T-helper 2 cell treated with Interferon-gamma antibody and Interleukin-4, amounts not matched to agents 5 μg/mL and 100 μg/mL, for 36 hours (primary cell): Measurements from ENCODE around the gene RPLP2.

Experiments used
- DNase-seq: peaks from one replicate; pipeline ENCODE4 v3.0.0; 2021; ENCODE audit warnings: low spot score
- H3K27ac Mint-ChIP-seq: one replicate; pipeline ENCODE4 v1.8.0; 2021; ENCODE audit warnings: mild to moderate bottlenecking, mixed read lengths
- H3K27me3 Mint-ChIP-seq: one replicate; pipeline ENCODE4 v1.8.0; 2021; ENCODE audit warnings: low read depth, mixed read lengths
- H3K36me3 Mint-ChIP-seq: one replicate; pipeline ENCODE4 v1.8.0; 2021; ENCODE audit warnings: low read depth, mixed read lengths
- H3K4me1 Mint-ChIP-seq: one replicate; pipeline ENCODE4 v1.8.0; 2021; ENCODE audit warnings: low read depth, mixed read lengths
- H3K4me3 Mint-ChIP-seq: one replicate; pipeline ENCODE4 v1.8.0; 2022; ENCODE audit warnings: mild to moderate bottlenecking, moderate library complexity, mixed read lengths
- H3K9me3 Mint-ChIP-seq: one replicate; pipeline ENCODE4 v1.8.0; 2021; ENCODE audit warnings: mixed read lengths

Gene RPLP2

DNA sequence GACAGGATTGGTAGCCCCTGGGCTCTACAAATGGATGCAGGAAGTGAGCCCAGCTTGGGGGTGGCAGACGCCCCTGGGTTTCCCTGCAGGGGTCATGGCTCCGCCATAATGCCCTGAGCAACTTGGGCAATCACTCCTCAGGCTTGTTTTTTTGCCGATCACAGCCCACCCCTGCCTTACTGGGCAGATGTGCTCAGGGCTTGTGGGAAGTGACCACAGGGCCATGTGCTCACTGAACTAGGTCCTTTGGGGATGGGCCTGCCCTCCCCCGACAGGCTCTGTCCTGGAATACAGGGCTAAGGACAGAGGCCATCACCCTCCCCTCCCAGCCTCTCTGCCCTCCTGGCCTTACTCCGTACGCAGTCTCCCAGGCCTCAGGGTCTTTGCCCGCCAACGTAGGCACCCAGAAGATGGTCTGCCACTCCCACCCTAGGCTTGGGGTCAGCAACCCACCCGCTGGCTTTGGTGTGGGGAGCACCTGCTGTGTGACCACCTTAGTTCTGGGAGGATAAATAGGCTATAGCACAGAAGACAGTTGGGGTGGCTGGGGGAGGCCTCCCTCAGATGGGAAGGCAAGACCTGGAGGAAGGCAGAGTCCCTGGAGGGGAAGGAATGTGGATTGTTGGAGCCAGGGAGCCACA, 3.8 kb downstream of the RPLP2 start:
- H3K4me3 Mint-ChIP-seq: no peak overlapping the region
- DNase-seq: no peak

DNA sequence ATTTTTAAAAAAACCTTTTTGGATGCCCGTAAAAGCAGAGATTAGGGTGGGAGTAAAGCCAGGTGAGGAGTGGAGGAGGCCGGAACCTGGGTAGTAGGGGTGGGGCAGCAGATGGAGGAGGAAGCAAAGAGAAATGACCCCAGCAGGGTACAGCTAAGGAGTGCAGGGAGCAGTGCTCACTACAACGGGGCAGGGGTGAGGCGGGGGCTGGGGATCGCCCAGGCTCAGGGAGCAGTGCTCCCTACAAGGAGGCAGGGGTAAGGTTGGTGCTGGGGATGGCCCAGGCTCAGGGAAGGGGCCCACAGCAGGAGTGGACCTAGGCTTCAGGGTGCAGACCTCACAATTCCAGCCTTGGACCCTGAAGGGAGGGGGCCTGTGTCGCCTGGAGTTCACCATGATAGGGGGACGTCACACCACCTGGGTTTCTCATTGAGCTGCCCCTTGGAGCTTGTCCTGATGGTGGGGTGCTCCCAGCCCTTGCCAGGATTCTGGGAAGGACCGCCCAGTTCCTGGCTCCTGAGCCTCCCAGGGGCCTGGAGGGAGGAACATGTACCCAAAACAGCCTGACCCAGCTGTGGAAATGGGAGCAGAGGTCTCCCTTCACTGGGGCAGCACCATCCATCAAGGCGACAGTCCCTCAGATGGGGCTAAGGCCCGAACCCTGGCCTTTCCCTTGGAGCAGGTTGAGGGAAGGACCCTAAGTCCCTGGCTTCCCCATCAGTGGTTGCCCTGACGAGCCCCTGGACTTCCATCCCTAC, 6.1 kb downstream of the RPLP2 start:
- no peak for DNase-seq
- Mint-ChIP-seq H3K27ac (no peak overlapping the region), H3K36me3 (peaks cover 24% of the 10 kb centered on the region), H3K9me3 (no peaks in the 10 kb centered on the region), H3K27me3 (no peaks in the 10 kb centered on the region), H3K4me3 (no peak overlapping the region), H3K4me1 (peaks cover 9% of the 10 kb centered on the region)

More for the DNA sequence above, 3.8 kb downstream of the RPLP2 start:
- no peaks in the 10 kb centered on the region for H3K9me3 Mint-ChIP-seq
- H3K36me3 Mint-ChIP-seq: peaks cover 33% of the 10 kb centered on the region
- peaks cover 11% of the 10 kb centered on the region for H3K4me1 Mint-ChIP-seq
- H3K27me3 Mint-ChIP-seq: no peaks in the 10 kb centered on the region
- peak overlapping the region; percentile 35 for H3K27ac Mint-ChIP-seq

DNA sequence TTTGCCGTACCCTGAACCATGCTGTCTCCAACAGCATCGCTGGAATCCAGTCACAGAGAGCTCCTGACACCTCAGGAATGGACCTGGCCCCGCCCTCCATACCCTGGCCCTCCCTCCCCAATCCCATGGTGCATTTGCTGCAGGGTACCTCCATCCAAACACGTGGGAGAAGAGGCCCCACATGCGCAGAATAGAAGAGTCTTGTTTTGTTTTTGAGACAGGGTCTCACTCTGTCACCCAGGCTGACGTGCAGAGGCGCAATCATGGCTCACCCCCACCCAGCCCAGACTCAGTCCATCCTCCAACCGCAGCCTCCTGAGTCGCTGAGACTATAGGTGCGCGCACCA, 6.6 kb downstream of the RPLP2 start:
- H3K4me3 Mint-ChIP-seq: no peak overlapping the region

DNA sequence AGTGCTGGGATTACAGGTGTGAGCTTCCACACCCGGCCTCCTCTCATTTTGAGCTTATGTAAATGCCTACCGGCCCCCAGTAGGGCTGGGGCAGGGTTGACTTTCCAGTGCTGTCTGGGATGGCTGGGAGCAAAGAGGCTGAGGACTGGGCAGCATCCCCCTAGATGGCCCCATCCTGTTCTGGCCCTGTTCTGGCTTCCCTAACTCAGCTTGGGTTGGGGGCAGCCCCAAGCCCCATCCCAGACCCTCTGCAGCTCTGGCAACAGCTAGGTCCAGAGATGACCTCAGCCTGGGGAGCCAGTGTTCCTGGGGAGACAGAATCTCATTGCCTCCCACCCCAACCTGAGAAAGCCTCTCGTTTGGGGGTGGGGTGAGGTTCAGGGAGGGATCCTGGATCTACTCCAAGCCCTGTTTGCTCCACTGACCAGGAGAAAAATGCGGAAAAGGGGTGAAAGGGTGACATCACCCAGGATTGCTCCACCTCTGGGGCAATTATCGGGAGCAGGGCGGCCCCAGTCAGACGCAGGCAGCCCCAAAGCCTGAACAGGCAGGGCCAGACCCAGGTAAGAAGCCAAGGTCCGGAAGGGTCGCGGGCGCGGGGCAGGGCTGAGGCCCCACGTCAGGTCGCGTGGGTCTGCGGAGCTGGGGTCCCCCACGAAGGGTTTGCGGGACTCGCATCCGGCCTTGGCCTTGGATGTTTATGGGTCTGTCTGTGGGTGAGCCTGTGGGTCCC, 8.8 kb downstream of the RPLP2 start, which contains the start of gene PNPLA2:
PNPLA2 (plus strand) TSS at position 519 of the 733 bp plus-strand sequence. CDS start 805 bp downstream, outside the sequence.
- Mint-ChIP-seq H3K27ac (peak within 1 kb of the TSS; percentile 82), H3K4me3 (peak within 1 kb of the TSS; percentile 79), H3K4me1 (peaks cover 5% of the 10 kb centered on the region), H3K27me3 (no peaks in the 10 kb centered on the region), H3K9me3 (no peaks in the 10 kb centered on the region), H3K36me3 (peaks cover 5% of the 10 kb centered on the region)
- DNase-seq: no peak

More for the DNA sequence above, 6.6 kb downstream of the RPLP2 start:
- Mint-ChIP-seq H3K27me3 (no peaks in the 10 kb centered on the region), H3K4me1 (peaks cover 7% of the 10 kb centered on the region), H3K27ac (no peak overlapping the region), H3K9me3 (no peaks in the 10 kb centered on the region), H3K36me3 (peaks cover 19% of the 10 kb centered on the region)
- no peak for DNase-seq

DNA sequence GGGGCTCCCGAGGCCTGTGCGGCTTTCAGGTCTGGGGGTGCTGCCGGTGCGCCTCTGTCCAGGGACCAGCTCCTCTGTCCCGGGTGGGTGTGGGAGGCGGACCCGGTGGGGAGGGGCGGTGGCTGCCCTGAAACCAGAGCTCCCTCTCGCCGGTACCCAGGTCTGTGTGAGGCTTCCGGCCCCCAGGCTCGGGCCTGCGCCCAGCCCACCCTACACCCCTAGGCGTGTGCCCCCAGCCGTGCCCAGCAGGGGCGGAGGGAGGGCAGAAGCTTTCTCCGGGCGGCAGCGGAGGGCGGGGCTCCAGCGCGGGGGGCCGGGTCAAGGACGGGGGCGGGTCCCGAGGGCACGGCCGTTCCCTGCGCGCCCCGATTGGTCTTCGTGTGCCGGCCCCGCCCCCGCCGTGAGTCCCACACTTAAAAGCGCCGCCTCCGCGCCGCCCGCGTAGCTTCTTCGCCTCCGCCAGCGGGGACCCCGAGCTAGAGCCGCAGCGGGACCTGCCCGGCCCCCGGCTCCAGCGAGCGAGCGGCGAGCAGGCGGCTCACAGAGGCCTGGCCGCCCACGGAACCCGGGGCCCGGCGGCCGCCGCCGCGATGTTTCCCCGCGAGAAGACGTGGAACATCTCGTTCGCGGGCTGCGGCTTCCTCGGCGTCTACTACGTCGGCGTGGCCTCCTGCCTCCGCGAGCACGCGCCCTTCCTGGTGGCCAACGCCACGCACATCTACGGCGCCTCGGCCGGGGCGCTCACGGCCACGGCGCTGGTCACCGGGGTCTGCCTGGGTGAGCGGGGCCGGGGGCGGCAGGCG, 9.6 kb downstream of the RPLP2 start:
- H3K9me3 Mint-ChIP-seq: no peaks in the 10 kb centered on the region
- no peaks in the 10 kb centered on the region for H3K27me3 Mint-ChIP-seq
- H3K4me3 Mint-ChIP-seq: peak overlapping the region; percentile 79
- peak; percentile 87 for DNase-seq
- peaks cover 5% of the 10 kb centered on the region for H3K4me1 Mint-ChIP-seq
- peaks cover 2% of the 10 kb centered on the region for H3K36me3 Mint-ChIP-seq
- peak overlapping the region; percentile 82 for H3K27ac Mint-ChIP-seq

DNA sequence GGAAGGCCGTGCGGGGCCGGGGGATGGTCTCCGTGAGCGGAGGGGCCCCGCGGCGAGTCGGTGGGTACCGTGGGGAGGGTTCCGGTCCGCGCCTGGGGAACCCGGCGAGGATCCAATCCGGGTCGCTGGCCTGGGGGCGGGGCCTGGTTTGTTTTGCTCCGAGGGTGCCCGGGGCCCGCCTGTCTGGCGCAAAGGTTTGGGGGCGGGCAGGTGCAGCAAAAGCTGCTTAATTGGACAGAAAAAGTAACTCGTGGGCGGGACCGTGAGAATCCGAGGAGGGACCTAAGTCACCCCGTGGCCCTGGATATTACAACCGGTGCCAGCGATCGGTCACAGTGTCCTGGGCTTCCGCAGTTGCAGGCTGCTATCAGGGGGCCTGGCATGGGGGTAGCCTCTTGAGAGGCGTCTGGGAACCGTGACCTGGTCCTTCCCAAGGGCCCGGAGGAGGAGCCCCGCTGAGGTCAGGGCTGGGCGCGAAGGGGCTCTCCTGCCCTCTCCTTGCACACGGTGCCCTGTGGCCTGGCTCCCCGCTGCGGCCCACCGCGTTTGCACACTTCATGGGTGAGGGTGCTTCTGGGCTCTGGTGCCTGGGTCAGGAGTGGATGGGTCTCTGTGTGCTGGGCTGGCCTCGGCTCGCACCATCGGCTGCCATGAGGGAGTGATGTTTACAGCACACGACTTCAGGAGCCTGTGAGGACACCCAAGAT, 10.3 kb downstream of the RPLP2 start:
- H3K4me3 Mint-ChIP-seq: peak overlapping the region; percentile 79
- H3K36me3 Mint-ChIP-seq: peaks cover 6% of the 10 kb centered on the region
- H3K27ac Mint-ChIP-seq: peak overlapping the region; percentile 82

DNA sequence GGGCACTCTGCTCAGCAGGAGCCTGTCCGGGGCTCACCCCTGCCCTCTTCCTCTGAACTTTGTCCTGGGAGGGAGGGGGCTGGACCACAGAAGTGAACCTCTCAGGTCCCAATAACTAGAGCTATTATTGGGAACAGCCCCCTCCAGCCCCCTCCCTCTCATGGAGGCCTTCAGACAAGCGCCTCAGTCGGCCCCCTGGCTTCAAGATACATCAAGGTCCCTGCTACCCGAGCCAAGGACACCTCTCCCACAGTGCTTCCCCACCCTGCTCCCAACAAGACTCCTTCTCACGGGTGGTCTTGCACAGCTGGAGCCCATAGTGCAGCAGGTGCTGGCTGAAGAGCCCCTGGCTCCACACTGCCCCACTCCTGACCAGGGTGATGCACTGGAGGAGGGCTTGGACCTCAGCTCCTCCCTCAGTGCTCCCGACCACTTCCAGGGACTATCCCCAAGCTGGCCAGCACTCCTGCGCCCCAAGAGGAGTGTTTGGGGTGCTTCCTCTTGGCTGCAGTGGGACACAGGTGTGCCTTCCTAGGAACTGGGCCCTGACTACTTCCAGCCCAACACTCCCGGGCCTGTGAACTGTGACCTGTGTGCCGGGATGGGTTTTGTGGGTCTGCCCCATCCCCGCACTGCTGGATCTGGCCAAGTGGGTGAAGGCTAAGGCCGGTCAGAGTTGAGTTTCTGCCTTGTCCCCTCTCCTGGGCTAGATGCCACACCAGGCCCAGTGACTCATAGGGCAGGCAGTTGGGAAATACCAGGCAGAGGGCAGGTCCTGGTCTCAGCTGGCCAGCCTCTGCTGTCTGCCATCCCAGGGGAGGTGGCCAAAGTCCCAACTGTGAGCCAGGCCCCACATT, 11.1 kb downstream of the RPLP2 start:
- DNase-seq: no peak
- Mint-ChIP-seq H3K4me3 (peak overlapping the region; percentile 79), H3K4me1 (peaks cover 5% of the 10 kb centered on the region), H3K27ac (peak overlapping the region; percentile 82), H3K27me3 (no peaks in the 10 kb centered on the region), H3K36me3 (peaks cover 10% of the 10 kb centered on the region), H3K9me3 (no peaks in the 10 kb centered on the region)

More for the DNA sequence above, 10.3 kb downstream of the RPLP2 start:
- H3K9me3 Mint-ChIP-seq: no peaks in the 10 kb centered on the region
- peaks cover 5% of the 10 kb centered on the region for H3K4me1 Mint-ChIP-seq
- DNase-seq: peak; percentile 91
- no peaks in the 10 kb centered on the region for H3K27me3 Mint-ChIP-seq

DNA sequence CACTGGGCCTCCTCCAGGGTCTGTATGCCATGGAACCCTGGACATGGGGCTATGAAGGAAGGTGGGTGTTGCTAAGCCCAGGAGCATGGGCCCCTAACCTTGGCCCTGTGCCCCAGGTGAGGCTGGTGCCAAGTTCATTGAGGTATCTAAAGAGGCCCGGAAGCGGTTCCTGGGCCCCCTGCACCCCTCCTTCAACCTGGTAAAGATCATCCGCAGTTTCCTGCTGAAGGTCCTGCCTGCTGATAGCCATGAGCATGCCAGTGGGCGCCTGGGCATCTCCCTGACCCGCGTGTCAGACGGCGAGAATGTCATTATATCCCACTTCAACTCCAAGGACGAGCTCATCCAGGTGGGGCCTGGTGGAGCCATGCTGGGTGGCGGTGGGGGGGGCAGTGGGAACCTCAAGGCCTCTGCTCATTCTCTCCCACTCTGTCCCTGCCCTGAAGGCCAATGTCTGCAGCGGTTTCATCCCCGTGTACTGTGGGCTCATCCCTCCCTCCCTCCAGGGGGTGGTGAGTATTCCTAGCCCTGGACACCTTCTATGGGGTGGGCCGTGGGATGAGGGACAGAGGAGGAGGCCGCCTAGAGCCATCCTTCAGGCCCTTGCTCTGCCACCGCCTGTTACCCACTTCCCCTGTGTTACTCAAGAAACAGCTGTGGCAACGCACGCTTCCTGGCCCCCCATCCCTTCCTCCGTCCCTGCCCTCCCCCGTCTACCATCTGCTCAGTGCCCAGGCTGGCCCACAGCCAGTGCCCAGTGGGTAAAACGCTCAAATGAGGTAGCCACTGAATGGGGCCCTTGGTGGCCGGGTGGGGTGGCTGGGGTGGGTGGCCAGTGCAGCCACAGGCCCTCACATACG, 12.0 kb downstream of the RPLP2 start:
- H3K4me1 Mint-ChIP-seq: peaks cover 5% of the 10 kb centered on the region
- H3K36me3 Mint-ChIP-seq: peaks cover 10% of the 10 kb centered on the region
- H3K27me3 Mint-ChIP-seq: no peaks in the 10 kb centered on the region
- H3K9me3 Mint-ChIP-seq: no peaks in the 10 kb centered on the region
- H3K4me3 Mint-ChIP-seq: peak overlapping the region; percentile 79
- no peak for DNase-seq
- no peak overlapping the region for H3K27ac Mint-ChIP-seq

DNA sequence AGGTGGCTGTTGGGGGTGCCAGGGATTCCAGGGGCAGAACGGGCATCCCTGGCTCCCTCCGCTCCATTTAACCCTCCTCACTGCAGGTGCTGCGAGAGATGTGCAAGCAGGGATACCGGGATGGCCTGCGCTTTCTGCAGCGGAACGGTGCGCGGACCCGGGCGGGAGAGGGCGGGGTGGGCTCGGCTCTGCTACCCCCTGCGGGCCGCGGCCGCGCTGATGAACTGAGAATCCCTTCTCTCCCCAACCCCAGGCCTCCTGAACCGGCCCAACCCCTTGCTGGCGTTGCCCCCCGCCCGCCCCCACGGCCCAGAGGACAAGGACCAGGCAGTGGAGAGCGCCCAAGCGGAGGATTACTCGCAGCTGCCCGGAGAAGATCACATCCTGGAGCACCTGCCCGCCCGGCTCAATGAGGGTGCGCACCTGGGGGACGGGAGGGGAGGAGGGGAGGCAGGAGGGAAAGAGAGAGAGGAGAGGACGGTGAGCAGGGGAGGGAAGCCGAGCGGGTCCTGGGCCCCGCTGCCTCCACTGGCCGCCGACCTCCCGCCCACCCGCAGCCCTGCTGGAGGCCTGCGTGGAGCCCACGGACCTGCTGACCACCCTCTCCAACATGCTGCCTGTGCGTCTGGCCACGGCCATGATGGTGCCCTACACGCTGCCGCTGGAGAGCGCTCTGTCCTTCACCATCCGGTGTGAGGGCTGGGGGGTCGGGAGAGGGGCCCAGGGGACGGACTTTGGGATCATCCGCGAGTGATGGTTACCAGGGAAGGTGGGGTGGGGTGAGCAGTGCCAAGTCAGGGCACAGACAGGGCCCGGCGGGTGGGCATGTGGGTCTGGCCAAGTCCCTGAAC, 13.9 kb downstream of the RPLP2 start:
- Mint-ChIP-seq H3K27ac (no peak overlapping the region), H3K9me3 (no peaks in the 10 kb centered on the region), H3K36me3 (peaks cover 10% of the 10 kb centered on the region), H3K27me3 (peaks cover 11% of the 10 kb centered on the region), H3K4me3 (no peak overlapping the region), H3K4me1 (peaks cover 15% of the 10 kb centered on the region)
- no peak for DNase-seq

DNA sequence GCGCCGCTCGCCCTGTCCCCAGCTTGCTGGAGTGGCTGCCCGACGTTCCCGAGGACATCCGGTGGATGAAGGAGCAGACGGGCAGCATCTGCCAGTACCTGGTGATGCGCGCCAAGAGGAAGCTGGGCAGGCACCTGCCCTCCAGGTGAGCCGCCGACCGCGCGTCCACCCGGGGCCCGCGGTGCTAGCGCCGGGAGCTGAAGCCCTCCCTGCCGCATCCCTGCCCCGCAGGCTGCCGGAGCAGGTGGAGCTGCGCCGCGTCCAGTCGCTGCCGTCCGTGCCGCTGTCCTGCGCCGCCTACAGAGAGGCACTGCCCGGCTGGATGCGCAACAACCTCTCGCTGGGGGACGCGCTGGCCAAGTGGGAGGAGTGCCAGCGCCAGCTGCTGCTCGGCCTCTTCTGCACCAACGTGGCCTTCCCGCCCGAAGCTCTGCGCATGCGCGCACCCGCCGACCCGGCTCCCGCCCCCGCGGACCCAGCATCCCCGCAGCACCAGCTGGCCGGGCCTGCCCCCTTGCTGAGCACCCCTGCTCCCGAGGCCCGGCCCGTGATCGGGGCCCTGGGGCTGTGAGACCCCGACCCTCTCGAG, 14.6 kb downstream of the RPLP2 start:
- Mint-ChIP-seq H3K4me3 (no peak overlapping the region), H3K36me3 (peaks cover 10% of the 10 kb centered on the region), H3K9me3 (no peaks in the 10 kb centered on the region), H3K4me1 (peaks cover 17% of the 10 kb centered on the region), H3K27me3 (peaks cover 19% of the 10 kb centered on the region), H3K27ac (no peak overlapping the region)
- no peak for DNase-seq

DNA sequence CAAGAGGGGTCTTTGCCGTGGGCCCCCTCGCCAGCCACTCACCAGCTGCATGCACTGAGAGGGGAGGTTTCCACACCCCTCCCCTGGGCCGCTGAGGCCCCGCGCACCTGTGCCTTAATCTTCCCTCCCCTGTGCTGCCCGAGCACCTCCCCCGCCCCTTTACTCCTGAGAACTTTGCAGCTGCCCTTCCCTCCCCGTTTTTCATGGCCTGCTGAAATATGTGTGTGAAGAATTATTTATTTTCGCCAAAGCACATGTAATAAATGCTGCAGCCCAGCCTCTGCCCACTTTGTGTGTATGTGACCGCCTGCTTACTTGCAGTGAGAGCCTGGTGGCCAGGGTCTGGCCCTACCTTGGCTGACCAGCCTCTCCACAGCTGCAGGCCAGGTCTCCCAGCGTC, 15.2 kb downstream of the RPLP2 start:
- no peak overlapping the region for H3K4me3 Mint-ChIP-seq
- peaks cover 10% of the 10 kb centered on the region for H3K36me3 Mint-ChIP-seq
- H3K4me1 Mint-ChIP-seq: peaks cover 17% of the 10 kb centered on the region
- H3K9me3 Mint-ChIP-seq: no peaks in the 10 kb centered on the region
- DNase-seq: no peak
- peaks cover 24% of the 10 kb centered on the region for H3K27me3 Mint-ChIP-seq
- no peak overlapping the region for H3K27ac Mint-ChIP-seq
